Measurements from ENCODE around the gene PELI1. TPM values are rescaled to one million over a fixed set of nuclear protein-coding genes. Genes with fewer than 3 reads are reported as not detected.
A peak's percentile ranks its signal among the peaks of the same experiment; 100 is the strongest.

PELI1 gene
- total RNA-seq, 1 donor from 2014 or later: 28.4 TPM

DNA sequence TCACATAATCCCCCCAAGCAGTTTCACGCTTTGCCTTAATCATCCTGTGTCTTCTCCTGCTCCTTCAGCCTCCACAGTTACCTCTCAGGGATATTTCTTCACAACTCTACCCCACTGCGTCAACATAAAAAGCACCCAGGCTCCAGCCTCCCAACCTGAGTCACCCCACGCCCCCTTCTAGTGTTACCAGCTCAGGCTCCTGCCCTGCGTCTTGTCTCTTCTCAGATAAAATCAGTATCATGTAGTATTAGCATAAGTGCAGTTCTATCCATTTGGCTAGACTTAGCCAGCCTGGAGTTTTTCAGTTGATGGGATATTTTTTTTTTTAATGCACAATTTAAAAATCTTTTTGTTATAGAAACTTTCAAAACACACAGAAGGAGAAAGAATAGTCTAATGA is 9.6 kb upstream of the PELI1 start:
- peak; percentile 88 for DNase-seq (ENCODE audit: low spot score)

GRCh38 chr2:64151476-64151875 is 7.3 kb upstream of the PELI1 start:
- no peak for DNase-seq (ENCODE audit: low spot score)

DNA sequence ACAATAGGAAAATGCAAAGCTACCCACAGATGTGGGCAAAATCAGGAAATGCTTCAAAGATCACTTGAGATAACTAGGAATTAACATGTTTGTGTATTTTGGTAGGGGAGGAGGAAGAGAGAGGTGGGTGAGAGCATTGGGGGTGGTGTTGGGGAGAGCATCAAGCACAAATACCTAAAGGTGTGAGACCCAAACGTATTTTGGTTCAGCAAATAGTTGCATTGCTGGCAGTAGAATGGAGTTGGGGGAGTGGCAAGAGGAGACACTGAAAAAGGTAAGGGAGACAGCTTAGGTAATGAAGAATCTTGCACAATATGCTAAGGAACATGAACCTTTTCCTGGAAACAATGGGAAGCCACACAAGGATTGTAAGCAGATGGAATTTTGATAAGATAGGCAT is 1.5 kb upstream of the PELI1 start:
- DNase-seq (ENCODE audit: low spot score): no peak

GRCh38 chr2:64145119-64145518 is 899 bp upstream of the PELI1 start:
- no peak for DNase-seq (ENCODE audit: low spot score)

DNA sequence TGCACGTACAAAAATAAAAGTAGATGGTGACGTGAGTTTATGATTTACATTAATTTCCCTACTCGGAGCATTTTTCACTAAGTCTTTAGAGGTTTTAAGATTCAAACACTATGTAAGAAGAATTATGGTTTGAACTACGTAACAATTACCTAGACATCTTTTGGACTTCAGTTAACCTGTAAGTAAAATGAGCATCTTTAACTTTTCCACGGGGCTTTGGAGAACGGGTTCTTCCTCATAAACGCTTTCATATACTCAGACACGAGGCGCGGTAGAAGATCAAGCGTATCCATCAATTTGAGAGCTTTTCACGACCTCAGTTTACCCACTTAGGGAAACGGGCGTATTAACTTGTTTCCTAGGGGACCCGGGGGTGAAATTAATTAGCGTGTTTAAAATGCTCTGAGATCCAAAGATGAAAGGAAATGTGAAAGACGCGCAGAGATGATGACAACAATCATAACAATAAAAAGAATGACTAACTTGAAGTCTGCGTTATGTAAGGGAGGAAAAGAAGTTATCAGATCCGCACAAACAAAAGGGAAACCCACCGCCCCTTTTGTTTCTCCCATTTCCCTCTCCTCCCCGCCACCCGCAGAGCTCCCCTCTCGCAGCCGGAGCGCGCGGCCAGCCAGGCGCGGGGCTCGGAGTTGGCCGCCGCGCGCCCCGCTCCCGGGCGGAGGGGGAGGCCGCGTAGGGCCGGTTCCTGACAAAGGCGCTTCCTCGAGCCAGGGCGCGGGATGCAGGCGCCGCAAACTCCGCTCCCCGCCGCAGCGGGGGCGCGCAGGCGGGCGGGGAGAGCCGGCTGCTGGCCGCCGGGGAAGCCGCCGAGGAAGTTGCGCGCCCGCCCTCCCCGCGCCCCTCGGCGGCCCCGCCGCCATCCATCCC is 807 bp downstream of the PELI1 start:
- DNase-seq (ENCODE audit: low spot score): peak; percentile 65

- DNase-seq (ENCODE audit: low spot score): no peak
Measured at GRCh38 chr2:64142741-64143168, 1.5 kb downstream of the PELI1 start.

DNA sequence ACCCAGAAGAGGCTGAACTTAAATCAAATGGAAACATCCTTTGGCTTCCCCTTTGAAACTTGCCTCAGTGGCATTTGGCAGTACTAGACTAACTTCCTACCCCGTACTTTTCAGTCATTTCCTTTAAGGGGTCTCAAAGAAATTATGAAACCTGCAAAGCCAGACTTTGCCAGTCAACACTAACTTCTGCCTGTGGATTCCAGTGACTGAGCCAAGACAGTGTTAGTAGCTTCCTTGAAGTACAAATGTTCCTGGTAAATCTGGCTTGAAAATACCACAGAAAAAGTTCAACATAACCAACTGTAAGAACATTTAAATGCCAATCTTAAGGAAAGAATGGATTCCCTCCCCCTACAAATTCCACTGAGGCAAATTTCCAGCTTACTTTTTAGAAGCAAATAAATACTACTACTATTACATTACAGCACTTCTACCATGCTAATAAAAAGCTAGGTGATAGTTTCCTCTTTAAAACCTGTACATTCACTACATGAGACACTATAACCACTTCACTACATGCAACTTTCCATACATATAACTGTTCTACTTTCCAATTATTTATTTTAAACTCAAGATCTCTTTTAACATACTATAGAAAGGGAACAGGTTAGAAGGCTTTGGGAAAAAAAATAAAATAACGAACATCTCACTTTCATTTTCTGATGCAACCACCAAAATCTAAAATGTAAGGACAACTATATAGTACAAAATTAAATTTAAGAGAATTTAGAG is 2.4 kb downstream of the PELI1 start:
- DNase-seq (ENCODE audit: low spot score): peak; percentile 43

DNA sequence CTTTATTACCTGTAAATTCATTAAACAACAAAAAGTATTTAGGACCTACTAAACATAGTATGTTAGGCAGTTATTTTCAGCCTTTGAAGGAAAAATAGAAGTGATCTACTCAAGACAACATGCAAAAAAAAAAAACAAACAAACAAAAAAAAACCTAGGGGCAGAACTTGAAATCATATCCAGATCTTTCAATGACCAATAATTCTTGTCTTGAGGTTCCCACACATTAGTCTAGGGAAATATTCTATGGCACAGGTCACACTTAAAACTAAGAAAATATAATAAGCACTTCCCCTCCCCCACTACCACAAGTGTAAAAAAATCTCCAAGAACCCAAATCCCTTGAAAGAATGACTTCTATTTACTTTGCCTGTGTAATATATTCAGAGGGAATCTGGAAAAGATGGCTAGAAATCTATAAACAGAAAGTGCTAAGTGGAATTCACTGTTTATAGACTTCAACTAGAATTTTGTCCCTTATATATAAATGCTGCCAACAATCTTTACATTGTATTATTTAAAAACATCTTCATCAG is 3.5 kb downstream of the PELI1 start:
- DNase-seq (ENCODE audit: low spot score): no peak

DNA sequence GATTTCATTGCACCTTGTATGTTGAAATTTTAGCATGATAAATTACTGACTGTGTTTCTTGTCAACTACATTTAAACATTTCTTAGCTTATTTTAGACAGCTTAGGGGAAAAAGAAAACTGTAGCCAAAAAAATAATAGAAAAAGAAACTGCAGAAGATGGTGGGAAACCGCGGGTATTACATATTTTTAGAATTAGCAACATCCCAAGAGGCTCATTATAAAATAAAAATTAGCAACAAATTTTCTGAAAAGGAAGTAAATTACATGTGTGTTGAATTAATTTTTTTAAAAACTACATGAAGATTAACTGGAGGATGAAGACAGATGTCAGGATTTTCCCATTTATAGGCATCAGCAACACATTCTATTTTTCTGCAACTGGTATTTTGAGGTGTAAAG is 4.3 kb downstream of the PELI1 start:
- no peak for DNase-seq (ENCODE audit: low spot score)

DNA sequence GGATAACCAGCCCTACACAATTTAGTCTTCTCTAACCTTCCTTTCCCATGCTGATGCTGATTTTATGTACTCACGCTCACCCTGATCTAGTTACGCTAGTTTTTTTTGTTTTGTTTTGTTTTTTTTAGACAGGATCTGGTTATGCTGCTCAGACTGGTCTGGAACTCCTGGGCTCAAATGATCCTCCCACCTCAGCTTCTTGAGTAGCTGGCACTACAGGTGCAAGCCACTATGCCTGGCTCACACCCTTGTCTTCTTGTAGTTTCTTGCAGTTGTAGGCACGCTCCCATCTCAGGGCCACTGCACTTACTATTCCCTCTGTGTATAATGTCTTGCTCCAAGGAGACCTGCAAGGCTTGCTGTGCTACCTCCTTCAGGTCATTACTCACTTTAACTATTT is 6.2 kb downstream of the PELI1 start:
- DNase-seq (ENCODE audit: low spot score): peak; percentile 44

GRCh38 chr2:64137567-64137966 is 6.7 kb downstream of the PELI1 start:
- no peak for DNase-seq (ENCODE audit: low spot score)

- DNase-seq (ENCODE audit: low spot score): no peak
Measured at GRCh38 chr2:64135421-64135820, 8.8 kb downstream of the PELI1 start.

- DNase-seq (ENCODE audit: low spot score): peak; percentile 48
Measured at GRCh38 chr2:64134813-64135212, 9.4 kb downstream of the PELI1 start.

DNA sequence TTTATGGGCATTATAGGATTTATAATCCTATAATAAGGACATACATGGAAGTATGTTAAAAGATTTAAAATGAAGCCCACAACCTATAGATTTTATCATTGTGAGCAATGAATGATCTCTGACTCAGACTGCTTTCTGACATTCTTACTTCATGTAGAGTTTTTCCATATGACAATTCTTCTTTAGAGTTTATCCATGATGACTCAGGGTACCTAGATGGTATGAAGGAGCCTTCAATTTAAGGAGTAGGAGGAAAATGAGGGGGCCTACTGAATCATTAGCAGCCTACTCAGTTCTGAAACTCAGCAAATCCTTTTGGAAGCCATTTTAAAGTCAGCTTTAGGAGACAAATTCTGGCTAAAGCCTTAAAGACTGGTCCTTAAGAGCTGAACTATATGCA is 10.4 kb downstream of the PELI1 start:
- DNase-seq (ENCODE audit: low spot score): no peak

- DNase-seq (ENCODE audit: low spot score): no peak
Measured at GRCh38 chr2:64133354-64133753, 10.9 kb downstream of the PELI1 start.

DNA sequence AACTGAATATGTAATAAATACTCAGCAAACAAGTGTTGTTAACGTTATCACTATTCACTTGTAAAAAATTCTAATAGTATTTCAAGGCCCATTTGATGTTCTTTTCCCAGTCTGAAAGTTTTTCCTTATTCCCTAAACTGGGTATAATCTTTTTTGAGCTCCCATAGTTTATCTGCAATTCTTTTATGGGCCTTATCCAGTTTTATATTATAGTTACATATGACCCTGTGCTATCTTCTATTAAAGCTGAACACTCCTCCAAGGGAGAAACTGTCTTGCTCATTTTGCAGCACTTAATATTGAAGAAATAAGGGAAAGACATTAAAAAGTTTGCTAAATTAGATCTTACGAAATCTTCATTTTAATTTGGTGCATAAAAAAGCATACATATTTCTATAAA is 13.9 kb downstream of the PELI1 start:
- DNase-seq (ENCODE audit: low spot score): no peak

- no peak for DNase-seq (ENCODE audit: low spot score)
Measured at GRCh38 chr2:64128943-64129391, 15.3 kb downstream of the PELI1 start.

DNA sequence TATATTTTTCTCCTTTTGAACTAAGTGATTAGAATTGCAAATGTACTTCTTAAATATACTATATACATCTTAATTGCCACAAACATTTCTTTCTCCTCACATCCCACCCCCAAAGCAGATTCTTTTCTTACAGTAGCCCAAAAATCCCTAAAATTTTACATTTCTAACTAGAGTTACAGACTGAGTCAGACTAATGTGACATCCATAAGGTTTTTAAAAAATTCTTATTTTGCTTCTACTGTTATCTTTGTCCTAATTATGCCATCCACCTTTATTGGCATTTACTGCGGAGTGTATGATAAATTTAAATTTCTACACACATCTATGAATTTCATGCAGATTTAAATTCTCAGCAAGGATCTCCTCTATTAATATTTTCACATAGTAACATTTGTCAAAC is 15.8 kb downstream of the PELI1 start:
- DNase-seq (ENCODE audit: low spot score): no peak

DNA sequence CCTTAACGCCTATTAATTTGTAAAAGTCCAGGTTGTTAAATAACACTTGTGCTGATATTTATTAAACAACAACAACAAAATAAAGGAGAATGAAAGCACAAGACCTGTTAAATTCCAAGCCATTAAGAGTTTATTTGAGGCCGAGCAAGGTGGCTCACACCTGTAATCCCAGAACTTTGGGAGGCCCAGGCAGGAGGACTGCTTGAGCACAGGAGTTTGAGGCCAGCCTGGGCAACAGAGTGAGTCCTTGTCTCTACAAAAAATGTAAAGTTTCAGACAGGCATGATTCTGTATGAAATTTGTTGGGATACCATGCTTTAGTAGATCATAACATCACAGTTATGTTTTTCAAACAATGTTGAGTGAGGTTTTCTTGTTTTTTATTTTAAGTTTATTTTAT is 17.1 kb downstream of the PELI1 start:
- DNase-seq (ENCODE audit: low spot score): no peak

- no peak for DNase-seq (ENCODE audit: low spot score)
Measured at GRCh38 chr2:64126601-64127000, 17.6 kb downstream of the PELI1 start.

DNA sequence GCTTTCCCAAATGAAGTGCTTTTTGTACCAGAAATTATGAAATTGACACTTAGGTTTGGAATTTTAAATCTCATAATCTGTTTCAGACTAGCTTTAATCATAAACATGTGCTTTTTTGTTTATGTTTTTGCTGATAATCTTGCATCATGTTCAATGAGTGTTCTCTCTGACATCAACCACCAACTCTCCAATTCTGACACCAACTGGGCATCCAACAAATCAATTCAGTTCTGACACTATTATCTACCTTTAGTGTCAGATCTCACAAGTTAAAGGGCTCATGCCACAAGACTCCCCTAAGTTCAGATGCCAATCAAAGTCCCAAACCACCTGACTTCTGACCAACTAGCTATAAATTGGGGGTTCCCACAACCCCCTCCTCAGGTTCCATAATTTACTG is 19.6 kb downstream of the PELI1 start:
- DNase-seq (ENCODE audit: low spot score): no peak

DNA sequence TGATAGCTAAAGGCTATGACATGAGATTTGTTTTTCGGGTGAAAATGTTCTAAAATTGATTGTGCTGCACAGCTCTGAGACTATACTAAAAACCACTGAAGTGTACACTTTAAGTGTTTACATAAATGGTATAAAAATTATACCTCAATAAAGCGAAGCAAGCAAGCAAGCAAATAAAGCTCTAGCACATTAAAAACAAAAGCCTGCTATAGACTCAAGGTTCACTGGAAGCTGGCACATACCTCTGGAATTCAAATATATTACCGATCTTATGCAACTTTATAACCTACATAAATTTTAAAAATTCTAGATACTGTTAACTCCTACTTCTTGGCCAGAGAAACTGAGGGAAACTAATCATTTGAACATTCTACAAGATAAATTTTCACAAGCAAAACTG is 20.1 kb downstream of the PELI1 start:
- DNase-seq (ENCODE audit: low spot score): no peak

GRCh38 chr2:64123740-64124139 is 20.5 kb downstream of the PELI1 start:
- no peak for DNase-seq (ENCODE audit: low spot score)

Measured in umbilical cord (tissue), 2 donors.